ENCODE results near the gene NDRG4.

Gene NDRG4

DNA sequence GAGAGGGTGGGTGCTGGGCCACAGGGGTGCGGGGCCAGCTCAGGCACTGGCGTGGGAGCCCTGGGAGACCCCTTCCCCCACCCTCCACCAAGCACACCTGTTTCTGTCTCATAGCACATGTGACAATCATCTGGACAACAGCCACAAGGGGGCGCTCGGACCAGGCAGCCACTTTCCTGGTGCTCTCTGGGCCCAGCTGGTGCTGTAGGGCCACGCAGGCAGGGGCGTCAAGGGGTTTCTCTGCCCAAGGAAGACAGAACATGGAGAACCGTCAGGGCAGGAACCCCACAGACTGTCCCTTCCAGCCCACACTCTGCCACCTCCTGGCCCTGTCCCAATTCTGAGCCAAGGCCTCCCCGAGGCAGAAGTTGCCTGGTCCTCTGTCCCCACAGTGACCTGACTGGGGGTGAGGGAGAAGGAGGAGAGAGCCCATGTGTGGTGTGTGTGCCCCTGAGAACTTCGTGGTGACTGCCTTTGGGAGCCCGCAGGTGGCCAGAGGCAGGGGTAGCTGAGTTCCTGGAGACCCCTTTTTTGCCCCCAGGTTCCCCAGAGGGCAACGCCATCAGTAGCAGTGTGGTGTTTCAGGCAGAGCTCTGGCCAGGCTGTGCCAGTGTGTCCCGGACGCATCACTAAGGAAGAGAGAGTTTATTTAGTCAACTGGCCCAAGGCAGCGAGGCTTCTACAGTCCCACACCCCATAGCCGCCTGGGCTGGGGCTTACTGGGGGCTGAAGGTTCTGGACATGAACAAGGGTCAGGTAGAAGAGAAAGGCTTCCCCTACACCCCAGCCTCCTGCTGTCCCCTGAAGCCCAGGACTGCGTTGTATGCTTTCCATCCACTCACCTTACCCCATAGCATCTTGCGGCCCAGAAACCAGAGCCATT lies 12.2 kb downstream of the NDRG4 start:
- TF ChIP-seq, protein P1, sequence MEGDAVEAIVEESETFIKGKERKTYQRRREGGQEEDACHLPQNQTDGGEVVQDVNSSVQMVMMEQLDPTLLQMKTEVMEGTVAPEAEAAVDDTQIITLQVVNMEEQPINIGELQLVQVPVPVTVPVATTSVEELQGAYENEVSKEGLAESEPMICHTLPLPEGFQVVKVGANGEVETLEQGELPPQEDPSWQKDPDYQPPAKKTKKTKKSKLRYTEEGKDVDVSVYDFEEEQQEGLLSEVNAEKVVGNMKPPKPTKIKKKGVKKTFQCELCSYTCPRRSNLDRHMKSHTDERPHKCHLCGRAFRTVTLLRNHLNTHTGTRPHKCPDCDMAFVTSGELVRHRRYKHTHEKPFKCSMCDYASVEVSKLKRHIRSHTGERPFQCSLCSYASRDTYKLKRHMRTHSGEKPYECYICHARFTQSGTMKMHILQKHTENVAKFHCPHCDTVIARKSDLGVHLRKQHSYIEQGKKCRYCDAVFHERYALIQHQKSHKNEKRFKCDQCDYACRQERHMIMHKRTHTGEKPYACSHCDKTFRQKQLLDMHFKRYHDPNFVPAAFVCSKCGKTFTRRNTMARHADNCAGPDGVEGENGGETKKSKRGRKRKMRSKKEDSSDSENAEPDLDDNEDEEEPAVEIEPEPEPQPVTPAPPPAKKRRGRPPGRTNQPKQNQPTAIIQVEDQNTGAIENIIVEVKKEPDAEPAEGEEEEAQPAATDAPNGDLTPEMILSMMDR (IDR thresholded peaks at IDR 0.05; ENCODE audit: insufficient read depth, missing control alignments): peak; percentile 71
- no peak for FAIRE-seq

DNA sequence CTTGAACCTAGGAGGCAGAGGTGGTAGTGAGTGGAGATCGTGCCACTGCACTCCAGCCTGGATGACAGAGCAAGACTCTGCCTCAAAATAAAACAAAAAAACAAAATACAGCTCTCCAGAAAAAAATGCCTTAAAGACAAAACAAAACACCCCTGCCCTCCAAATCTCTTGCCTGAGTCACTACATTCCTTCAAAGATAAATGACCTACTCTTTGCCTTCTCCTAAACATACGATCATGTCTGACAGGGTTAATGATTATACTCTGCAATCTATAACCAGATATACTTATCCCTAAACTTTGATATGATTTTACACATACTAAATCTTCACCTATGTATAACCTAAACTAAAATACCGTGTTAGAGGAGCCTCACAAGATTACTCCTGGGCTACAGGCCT lies 13.9 kb downstream of the NDRG4 start:
- DNase-seq (ENCODE audit: insufficient read length, low spot score): no peak
- TF ChIP-seq, protein P1 (IDR thresholded peaks at IDR 0.05; ENCODE audit: insufficient read depth, missing control alignments): no peak
- no peak for FAIRE-seq

More for the DNA sequence above, 12.2 kb downstream of the NDRG4 start:
- DNase-seq (ENCODE audit: insufficient read length, low spot score): no peak

DNA sequence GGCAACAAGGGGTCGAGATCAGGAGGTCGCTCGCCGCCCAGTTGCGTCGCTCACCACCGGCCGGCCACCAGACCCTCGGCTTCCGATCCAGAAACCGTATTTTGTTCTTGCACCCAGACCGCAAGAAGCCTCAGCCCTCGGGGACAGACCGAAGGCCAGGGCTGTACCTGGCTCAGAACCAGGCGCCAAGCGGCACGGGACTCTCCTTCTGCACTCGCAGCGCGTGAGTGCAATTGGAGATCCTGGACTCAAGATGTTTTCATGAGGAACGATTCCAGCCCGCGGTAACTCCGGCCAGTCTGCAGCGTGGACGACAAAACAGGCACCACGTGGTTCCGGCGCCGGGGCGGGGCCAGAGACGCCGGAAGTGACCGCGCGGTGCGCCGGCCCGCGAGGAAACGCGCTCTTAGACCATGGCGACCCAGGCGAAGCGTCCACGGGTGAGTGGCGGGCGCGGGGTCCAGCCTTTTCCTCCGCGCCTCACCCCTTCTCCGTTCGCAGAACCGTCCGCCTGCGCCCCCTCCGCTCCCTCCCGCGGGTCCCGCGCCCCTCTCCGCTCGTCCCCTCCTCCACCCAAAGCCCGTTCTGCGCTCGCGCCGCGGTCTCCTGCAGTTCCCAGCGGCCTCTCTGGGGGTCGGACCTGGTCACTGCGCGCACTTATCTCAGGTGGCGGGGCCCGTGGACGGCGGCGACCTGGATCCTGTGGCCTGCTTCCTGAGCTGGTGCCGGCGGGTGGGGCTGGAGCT lies 15.4 kb downstream of the NDRG4 start, which contains the start of gene SETD6:
TSS of gene SETD6 (plus strand) at position 393 of the 746 bp plus-strand sequence. CDS start at position 414, 21 bp downstream.
- DNase-seq (ENCODE audit: insufficient read length, low spot score) (no peak), FAIRE-seq (no peak)
- TF ChIP-seq, protein P1 (IDR thresholded peaks at IDR 0.05; ENCODE audit: insufficient read depth, missing control alignments): no peak

DNA sequence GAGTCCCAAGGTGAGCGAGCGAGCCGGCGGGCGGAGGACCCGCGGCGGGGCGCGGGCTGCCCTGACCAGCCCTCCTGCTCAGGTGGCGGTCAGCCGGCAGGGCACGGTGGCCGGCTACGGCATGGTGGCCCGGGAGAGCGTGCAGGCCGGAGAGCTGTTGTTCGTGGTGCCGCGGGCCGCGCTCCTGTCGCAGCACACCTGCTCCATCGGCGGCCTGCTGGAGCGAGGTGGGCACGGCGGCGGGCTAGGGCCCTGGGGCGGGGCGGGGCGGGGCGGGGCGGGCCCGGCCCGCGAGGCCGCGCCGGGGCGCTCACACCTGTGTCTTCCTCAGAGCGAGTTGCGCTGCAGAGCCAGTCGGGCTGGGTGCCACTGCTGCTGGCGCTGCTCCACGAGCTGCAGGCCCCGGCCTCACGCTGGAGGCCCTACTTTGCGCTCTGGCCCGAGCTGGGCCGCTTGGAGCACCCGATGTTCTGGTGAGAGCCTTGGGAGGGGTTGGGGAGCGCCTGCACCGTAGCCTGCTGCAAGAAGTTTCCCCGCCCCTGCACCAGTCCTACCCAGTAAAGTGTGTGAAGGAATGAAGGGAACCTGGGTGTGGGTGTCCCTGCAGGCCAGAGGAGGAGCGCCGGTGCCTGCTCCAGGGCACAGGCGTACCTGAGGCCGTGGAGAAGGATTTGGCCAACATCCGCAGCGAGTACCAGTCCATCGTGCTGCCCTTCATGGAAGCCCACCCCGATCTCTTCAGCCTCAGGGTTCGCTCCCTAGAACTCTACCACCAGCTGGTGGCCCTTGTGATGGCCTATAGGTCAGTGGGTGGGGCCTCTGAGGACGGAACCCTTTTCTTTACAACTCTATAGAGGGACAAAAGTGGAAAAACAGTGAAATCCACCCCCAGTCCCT lies 16.2 kb downstream of the NDRG4 start:
- DNase-seq (ENCODE audit: insufficient read length, low spot score) (no peak), FAIRE-seq (no peak)
- TF ChIP-seq, protein P1 (IDR thresholded peaks at IDR 0.05; ENCODE audit: insufficient read depth, missing control alignments): no peak

DNA sequence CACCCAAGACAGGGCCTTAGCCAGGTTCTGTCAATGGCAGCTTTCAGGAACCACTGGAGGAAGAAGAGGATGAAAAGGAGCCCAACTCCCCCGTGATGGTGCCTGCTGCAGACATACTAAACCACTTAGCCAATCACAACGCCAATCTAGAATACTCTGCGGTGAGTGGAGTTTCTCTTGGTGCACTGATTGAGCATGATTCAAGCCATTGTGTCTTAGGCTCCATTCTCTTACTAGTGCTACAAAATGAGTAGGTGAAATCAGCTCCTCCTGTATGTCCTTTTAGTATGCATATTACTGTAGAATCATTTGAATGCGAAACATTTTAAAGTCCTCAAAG lies 16.8 kb downstream of the NDRG4 start:
- TF ChIP-seq, protein P1 (IDR thresholded peaks at IDR 0.05; ENCODE audit: insufficient read depth, missing control alignments): no peak
- DNase-seq (ENCODE audit: insufficient read length, low spot score) (no peak), FAIRE-seq (no peak)

DNA sequence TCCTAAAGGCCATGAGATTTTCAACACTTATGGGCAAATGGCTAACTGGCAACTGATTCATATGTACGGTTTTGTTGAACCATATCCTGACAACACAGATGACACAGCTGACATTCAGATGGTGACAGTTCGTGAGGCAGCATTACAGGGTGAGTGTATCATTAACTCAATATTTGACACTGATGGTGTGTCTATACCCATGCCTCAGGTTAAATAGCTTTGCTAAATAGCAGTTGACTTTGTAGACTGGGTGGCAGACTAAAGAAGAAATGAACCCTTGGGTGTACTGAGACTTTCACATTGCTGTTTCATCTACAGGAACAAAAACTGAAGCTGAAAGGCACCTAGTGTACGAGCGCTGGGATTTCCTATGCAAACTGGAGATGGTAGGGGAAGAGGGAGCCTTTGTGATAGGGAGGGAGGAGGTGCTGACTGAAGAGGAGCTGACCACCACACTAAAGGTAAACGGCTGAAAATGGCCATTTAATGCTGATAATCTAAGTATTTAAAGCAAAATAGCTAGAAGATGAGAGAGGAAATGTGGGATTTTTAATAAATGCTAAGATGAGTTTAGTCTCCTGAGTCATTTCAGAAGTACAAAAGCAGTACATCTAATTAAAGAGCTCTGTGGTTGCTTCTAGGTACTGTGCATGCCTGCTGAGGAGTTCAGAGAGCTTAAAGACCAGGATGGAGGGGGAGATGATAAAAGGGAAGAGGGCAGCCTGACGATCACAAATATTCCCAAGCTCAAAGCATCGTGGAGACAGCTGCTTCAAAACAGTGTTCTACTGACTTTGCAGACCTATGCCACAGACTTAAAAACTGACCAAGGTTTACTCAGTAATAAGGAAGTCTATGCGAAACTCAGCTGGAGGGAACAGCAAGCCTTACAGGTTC lies 18.4 kb downstream of the NDRG4 start:
- FAIRE-seq: no peak

More for the DNA sequence above, 18.4 kb downstream of the NDRG4 start:
- no peak for DNase-seq (ENCODE audit: insufficient read length, low spot score)
- TF ChIP-seq, protein P1 (IDR thresholded peaks at IDR 0.05; ENCODE audit: insufficient read depth, missing control alignments): no peak
